ENCODE measurements around the gene PSMB7. TPM values are rescaled to one million over a fixed set of nuclear protein-coding genes. Genes with fewer than 3 reads are reported as not detected.

The PSMB7 gene
- total RNA-seq, 4 donors from 2014 or later = 84.3 to 178 (median 135) TPM

GRCh38 chr9:124454296-124454695 lies 39.1 kb upstream of the PSMB7 start:
- intact Hi-C loops (cut with DNase I) = no loop called here
- Histone ChIP-seq H3K27me3 (peaks cover 16% of the 10 kb centered on the region), H3K4me3 (replicated peaks in 1 of 3) (no peak overlapping the region), H3K4me1 (peaks cover 4 to 13% of the 10 kb centered on the region in 2 donors), H3K36me3 (no peaks in the 10 kb centered on the region), H3K27ac (no peak overlapping the region), H3K9me3 (no peaks in the 10 kb centered on the region)
- TF ChIP-seq POLR2A (IDR thresholded peaks at IDR 0.05) = no peak
- TF ChIP-seq, protein P1, sequence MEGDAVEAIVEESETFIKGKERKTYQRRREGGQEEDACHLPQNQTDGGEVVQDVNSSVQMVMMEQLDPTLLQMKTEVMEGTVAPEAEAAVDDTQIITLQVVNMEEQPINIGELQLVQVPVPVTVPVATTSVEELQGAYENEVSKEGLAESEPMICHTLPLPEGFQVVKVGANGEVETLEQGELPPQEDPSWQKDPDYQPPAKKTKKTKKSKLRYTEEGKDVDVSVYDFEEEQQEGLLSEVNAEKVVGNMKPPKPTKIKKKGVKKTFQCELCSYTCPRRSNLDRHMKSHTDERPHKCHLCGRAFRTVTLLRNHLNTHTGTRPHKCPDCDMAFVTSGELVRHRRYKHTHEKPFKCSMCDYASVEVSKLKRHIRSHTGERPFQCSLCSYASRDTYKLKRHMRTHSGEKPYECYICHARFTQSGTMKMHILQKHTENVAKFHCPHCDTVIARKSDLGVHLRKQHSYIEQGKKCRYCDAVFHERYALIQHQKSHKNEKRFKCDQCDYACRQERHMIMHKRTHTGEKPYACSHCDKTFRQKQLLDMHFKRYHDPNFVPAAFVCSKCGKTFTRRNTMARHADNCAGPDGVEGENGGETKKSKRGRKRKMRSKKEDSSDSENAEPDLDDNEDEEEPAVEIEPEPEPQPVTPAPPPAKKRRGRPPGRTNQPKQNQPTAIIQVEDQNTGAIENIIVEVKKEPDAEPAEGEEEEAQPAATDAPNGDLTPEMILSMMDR (IDR thresholded peaks at IDR 0.05) = no peak
- WGBS, 2 donors = 77 to 81% methylated on average over 2 to 9 of the region's 9 CpGs
- no peak for DNase-seq

DNA sequence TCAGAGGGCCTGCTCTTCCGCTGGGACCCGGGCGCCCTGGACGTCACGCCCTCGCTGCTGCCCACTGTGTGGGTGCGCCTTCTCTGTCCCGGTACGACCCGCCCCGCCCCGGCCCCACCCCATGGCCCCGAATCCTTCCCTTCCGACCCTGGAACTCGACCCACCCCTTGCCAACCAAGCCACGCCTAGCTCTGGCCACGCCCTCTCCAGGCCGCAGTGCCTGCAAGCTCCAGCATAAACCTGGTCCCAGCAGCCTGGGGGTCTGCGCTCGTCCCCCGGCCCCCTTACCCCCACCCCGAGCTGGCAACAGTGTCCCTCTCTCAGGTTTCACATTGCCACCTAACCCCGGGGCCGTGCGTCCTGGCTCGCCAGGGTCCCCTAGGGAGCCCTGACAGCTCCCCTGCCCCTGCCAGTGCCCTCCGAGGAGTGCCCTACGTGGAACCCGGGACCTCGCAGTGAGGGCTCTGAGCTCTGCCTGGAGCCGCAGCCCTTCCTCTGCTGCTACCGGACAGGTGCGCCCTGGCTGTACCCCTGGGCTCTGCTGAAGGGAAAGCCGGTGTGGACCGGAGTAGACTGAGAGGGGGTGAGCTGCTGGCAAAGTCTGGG lies 38.4 kb upstream of the PSMB7 start:
- DNase-seq = no peak
- Histone ChIP-seq H3K27me3 (peaks cover 16% of the 10 kb centered on the region), H3K27ac (no peak overlapping the region), H3K9me3 (no peaks in the 10 kb centered on the region), H3K4me1 (peaks cover 4 to 13% of the 10 kb centered on the region in 2 donors), H3K4me3 (replicated peaks in 1 of 3) (no peak overlapping the region), H3K36me3 (no peaks in the 10 kb centered on the region)
- intact Hi-C loops (cut with DNase I) = no loop called here
- TF ChIP-seq, protein P1 (IDR thresholded peaks at IDR 0.05) = no peak
- no peak for TF ChIP-seq POLR2A (IDR thresholded peaks at IDR 0.05)
- WGBS, 2 donors = 40 to 53% methylated on average over 10 to 22 of the region's 35 CpGs

- no peak overlapping the region for H3K27ac ChIP-seq
- no peak for DNase-seq
- no peak for TF ChIP-seq POLR2A (IDR thresholded peaks at IDR 0.05)
- TF ChIP-seq, protein P1 (IDR thresholded peaks at IDR 0.05) = no peak
- intact Hi-C loops (cut with DNase I) = no loop called here
- 74 to 100% methylated on average over 2 to 18 of the region's 85 CpGs for WGBS, 2 donors
- H3K36me3 ChIP-seq = no peaks in the 10 kb centered on the region
- peaks cover 16% of the 10 kb centered on the region for H3K27me3 ChIP-seq
- no peaks in the 10 kb centered on the region for H3K9me3 ChIP-seq
- H3K4me1 ChIP-seq = peaks cover 4 to 13% of the 10 kb centered on the region in 2 donors
- H3K4me3 ChIP-seq (replicated peaks in 1 of 3) = no peak overlapping the region
Measured at GRCh38 chr9:124452841-124453585, 37.8 kb upstream of the PSMB7 start.

- no peak overlapping the region for H3K4me3 ChIP-seq (replicated peaks in 1 of 3)
- H3K27me3 ChIP-seq = peaks cover 16% of the 10 kb centered on the region
- WGBS, 2 donors = 78 to 80% methylated on average over 19 of the region's 19 CpGs
- H3K36me3 ChIP-seq = no peaks in the 10 kb centered on the region
- no peak for TF ChIP-seq POLR2A (IDR thresholded peaks at IDR 0.05)
- TF ChIP-seq, protein P1 (IDR thresholded peaks at IDR 0.05) = no peak
- no peaks in the 10 kb centered on the region for H3K9me3 ChIP-seq
- H3K27ac ChIP-seq = no peak overlapping the region
- no peak for DNase-seq
- H3K4me1 ChIP-seq = peaks cover 4 to 13% of the 10 kb centered on the region in 2 donors
- intact Hi-C loops (cut with DNase I) = no loop called here
Measured at GRCh38 chr9:124452326-124452725, 37.1 kb upstream of the PSMB7 start.
